HepG2 (cell line): ENCODE results near the gene AKR1E2.

Experiments
- GABPA ChIP-seq, 2 experiments: IDR thresholded peaks; 2 replicates each; pipeline ENCODE4 v1.6.1; 2011 to 2016; ENCODE audit warnings: low read depth in 2 of 2, low read length in 1 of 2, missing biosample characterization in 1 of 2, missing genetic modification characterization in 1 of 2
- POLR2A ChIP-seq, 2 experiments: IDR thresholded peaks; 2 replicates each; pipeline ENCODE4 v1.6.1; 2011; ENCODE audit warnings: low read depth in 2 of 2, low read length in 2 of 2, mild to moderate bottlenecking in 1 of 2, moderate library complexity in 1 of 2; ENCODE audit not compliant: insufficient read depth in 1 of 2
- ZFX ChIP-seq: sonication (generic); formaldehyde crosslinking; IDR thresholded peaks from 2 replicates; pipeline ENCODE4 v1.4.0; 2020; ENCODE audit warnings: mild to moderate bottlenecking, low read depth, missing genetic modification reagents, moderate library complexity
- TF ChIP-seq, protein P1 (sequence below): sonication (generic); formaldehyde crosslinking; IDR thresholded peaks from 2 replicates; pipeline ENCODE4 v1.8.1; 2023; ENCODE audit warnings: mild to moderate bottlenecking, missing genetic modification reagents
- TF ChIP-seq, protein P2 (sequence below): sonication (generic); formaldehyde crosslinking; IDR thresholded peaks from 2 replicates; pipeline ENCODE4 v1.5.0; 2020; ENCODE audit warnings: mild to moderate bottlenecking, missing genetic modification reagents, moderate library complexity

DNA sequence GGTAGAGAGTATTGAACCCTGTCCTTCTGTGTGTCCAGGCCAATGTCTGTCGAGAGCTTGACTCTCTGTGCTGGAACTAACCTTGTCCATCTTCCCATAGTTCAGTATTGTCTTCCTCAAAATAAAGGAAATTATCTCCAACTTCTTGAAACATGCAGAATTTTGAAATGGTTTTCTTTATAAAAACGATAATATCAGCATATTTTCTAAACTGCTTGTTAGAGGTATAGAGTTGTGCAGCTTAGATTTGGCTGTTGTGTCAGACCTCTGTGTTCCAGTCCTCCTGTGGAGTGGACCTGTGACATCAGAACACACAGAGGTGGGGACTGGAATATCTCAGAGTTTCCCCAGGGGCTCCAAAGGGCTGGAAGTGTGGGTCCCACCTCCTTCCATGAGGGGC lies 22.2 kb upstream of the AKR1E2 start:
- TF ChIP-seq POLR2A (IDR thresholded peaks at IDR 0.05; ENCODE audit: insufficient read depth in 1 of 2, low read depth in 2 of 2, low read length in 2 of 2) (no peak), GABPA (IDR thresholded peaks at IDR 0.05; ENCODE audit: low read depth, low read length) (no peak), GABPA (CRISPR knock-in tag; IDR thresholded peaks at IDR 0.05; ENCODE audit: low read depth) (no peak), ZFX (no peak)
- TF ChIP-seq, protein P1, sequence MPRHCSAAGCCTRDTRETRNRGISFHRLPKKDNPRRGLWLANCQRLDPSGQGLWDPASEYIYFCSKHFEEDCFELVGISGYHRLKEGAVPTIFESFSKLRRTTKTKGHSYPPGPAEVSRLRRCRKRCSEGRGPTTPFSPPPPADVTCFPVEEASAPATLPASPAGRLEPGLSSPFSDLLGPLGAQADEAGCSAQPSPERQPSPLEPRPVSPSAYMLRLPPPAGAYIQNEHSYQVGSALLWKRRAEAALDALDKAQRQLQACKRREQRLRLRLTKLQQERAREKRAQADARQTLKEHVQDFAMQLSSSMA (CRISPR knock-in tag), result no peak
- TF ChIP-seq, protein P2, sequence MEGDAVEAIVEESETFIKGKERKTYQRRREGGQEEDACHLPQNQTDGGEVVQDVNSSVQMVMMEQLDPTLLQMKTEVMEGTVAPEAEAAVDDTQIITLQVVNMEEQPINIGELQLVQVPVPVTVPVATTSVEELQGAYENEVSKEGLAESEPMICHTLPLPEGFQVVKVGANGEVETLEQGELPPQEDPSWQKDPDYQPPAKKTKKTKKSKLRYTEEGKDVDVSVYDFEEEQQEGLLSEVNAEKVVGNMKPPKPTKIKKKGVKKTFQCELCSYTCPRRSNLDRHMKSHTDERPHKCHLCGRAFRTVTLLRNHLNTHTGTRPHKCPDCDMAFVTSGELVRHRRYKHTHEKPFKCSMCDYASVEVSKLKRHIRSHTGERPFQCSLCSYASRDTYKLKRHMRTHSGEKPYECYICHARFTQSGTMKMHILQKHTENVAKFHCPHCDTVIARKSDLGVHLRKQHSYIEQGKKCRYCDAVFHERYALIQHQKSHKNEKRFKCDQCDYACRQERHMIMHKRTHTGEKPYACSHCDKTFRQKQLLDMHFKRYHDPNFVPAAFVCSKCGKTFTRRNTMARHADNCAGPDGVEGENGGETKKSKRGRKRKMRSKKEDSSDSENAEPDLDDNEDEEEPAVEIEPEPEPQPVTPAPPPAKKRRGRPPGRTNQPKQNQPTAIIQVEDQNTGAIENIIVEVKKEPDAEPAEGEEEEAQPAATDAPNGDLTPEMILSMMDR (CRISPR knock-in tag), result no peak
